PC-3 (cell line): ENCODE results near the gene NHS.

ENCODE experiments used
- CTCF ChIP-seq: fragments of 300-600 bp; sonication (generic); conservative IDR thresholded peaks from 2 replicates; pipeline ENCODE4 v1.5.1; 2017; ENCODE audit warnings: antibody characterized with exemption, low read depth, mild to moderate bottlenecking, low read length
- EZH2 ChIP-seq: fragments of 300-600 bp; sonication (generic); IDR thresholded peaks from one replicate; pipeline ENCODE4 v1.6.1; 2017; ENCODE audit warnings: antibody characterized with exemption, mild to moderate bottlenecking, low read length; ENCODE audit not compliant: unreplicated experiment
- EZH2phosphoT487 ChIP-seq: fragments of 300-600 bp; sonication (generic); IDR thresholded peaks from 2 replicates; pipeline ENCODE4 v1.6.1; 2018; ENCODE audit warnings: mild to moderate bottlenecking, antibody characterized with exemption, low read length, borderline replicate concordance

- TF ChIP-seq CTCF = no peak
- TF ChIP-seq EZH2 = no peak
- no peak for TF ChIP-seq EZH2phosphoT487
Observed at GRCh38 chrX:17470136-17470535, 95.1 kb downstream of the NHS start.
